Measurements from ENCODE around the gene TNFRSF17. TPM values are rescaled to one million over a fixed set of nuclear protein-coding genes. Genes with fewer than 3 reads are reported as not detected.

Gene TNFRSF17
- total RNA-seq, 1 experiment from 2014 or later = not detected

DNA sequence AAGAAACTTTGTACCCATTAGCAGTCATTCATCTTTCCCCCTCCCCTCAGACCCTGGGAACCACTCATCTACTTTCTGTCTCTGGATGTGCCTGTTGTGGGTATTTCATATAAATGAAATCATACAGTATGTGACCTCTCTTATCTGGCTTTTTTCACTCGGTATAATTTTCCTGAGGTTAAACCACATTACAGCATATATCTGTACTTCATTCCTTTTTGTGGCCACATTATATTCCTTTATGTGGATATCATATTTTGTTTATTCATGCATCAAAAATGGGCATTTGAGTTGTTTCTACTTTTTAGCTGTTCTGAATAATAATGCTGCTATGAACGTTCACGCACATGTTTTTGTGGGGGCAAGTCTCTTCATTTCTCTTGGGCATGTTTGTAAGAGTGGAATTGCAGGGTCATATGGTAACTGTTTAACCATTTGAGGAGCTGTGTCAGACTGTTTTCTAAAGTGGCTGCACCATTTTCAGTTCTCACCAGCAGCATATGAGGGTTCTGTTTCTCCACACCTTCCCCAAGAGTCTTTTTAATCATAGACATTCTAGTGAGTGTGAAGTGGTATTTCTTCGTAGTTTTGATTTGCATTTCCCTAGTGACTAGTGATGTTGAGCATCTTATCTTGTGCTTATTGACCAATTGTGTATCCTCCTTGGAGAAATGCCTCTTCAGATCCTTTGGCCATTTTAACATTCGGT lies 15.3 kb downstream of the TNFRSF17 start:
- no peak overlapping the region for H3K4me3 ChIP-seq
- H3K36me3 ChIP-seq = no peaks in the 10 kb centered on the region
- DNase-seq = no peak
- H3K4me1 ChIP-seq = no peaks in the 10 kb centered on the region
- H3K27me3 ChIP-seq = no peaks in the 10 kb centered on the region
- H3K27ac ChIP-seq = no peak overlapping the region
- H3K9me3 ChIP-seq (replicated peaks) = no peaks in the 10 kb centered on the region

DNA sequence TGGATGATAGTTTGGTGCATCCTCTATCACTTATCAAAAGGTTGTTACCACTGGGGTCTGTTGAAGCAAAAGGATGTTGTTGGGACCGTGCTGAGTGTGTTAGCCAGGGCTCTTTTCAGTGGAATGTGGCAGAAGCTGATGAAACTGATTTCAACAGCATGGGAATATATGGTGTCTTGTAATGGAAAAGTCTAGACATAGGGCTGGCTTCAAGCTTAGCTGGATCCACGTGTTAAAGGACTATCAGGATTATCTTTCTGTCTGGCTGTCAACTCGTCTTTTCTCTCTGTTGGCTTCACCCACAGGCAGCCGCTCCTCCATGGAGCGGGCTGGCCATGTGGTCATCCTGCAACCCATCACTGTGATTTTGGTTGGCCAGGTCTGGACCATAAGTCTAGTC lies 20.2 kb downstream of the TNFRSF17 start:
- Histone ChIP-seq H3K27ac (no peak overlapping the region), H3K4me3 (no peak overlapping the region), H3K4me1 (no peaks in the 10 kb centered on the region), H3K9me3 (replicated peaks) (no peaks in the 10 kb centered on the region), H3K27me3 (no peaks in the 10 kb centered on the region), H3K36me3 (no peaks in the 10 kb centered on the region)
- no peak for DNase-seq

DNA sequence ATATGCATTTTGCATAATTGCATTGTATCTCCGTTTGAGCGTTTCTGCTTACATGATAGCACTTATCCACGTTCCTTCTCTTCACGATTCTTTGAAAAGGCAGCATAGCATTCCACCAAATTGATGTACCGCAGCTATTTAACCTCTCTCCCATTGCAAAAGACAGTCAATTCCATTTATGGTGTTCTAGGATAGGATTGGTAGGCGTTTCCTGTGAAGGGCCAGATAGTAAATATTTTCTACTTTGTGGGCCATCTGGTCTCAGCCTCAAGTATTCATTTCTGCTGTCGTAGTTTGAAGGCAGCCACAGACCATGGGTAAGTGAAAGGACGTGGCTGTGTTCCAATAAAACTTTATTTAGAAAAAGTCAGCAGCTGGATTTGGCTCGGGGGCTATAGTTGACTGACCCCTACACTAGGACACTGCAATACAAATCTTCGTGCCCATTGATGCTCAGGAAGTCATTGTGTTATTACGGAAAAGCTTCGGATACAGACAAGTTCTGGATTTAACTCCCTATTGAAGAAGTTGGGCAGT lies 21.6 kb downstream of the TNFRSF17 start:
- Histone ChIP-seq H3K9me3 (replicated peaks) (no peaks in the 10 kb centered on the region), H3K27ac (no peak overlapping the region), H3K27me3 (no peaks in the 10 kb centered on the region), H3K4me1 (no peaks in the 10 kb centered on the region), H3K4me3 (no peak overlapping the region), H3K36me3 (no peaks in the 10 kb centered on the region)
- no peak for DNase-seq

DNA sequence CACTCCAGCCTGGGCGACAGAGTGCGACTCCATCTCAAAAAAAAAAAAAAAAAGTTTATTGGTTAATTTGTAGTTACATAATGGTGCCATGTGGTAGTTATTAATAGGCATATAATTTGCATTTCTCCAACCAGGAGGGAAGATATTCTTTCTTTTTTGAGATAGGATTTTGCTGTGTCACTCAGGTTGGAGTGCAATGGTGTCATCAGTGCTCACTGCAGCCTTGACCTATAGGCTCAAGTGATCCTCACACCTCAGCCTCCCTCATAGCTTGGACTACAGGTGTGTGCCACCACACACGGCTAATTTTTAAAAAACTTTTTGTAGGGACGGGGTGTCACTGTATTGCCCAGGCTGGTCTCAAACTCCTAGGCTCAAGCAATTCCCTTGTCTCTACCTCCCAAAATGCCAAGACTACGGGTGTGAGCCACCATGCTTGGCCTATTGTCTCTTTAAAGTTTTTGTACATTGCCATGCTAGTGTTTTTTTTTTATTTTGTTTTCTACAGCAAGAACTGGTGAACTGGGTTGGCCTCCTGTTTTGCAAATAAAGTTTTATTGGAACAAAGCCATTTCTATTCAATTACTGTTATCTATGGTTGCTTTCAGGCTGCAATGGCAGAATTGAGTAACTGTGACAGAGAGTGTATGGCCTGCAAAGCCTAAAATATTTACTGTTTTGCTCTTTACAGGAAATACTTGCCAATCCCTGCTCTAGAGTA lies 23.4 kb downstream of the TNFRSF17 start:
- no peaks in the 10 kb centered on the region for H3K4me1 ChIP-seq
- H3K36me3 ChIP-seq = no peaks in the 10 kb centered on the region
- no peaks in the 10 kb centered on the region for H3K9me3 ChIP-seq (replicated peaks)
- H3K27ac ChIP-seq = no peak overlapping the region
- H3K27me3 ChIP-seq = no peaks in the 10 kb centered on the region
- DNase-seq = no peak
- no peak overlapping the region for H3K4me3 ChIP-seq

DNA sequence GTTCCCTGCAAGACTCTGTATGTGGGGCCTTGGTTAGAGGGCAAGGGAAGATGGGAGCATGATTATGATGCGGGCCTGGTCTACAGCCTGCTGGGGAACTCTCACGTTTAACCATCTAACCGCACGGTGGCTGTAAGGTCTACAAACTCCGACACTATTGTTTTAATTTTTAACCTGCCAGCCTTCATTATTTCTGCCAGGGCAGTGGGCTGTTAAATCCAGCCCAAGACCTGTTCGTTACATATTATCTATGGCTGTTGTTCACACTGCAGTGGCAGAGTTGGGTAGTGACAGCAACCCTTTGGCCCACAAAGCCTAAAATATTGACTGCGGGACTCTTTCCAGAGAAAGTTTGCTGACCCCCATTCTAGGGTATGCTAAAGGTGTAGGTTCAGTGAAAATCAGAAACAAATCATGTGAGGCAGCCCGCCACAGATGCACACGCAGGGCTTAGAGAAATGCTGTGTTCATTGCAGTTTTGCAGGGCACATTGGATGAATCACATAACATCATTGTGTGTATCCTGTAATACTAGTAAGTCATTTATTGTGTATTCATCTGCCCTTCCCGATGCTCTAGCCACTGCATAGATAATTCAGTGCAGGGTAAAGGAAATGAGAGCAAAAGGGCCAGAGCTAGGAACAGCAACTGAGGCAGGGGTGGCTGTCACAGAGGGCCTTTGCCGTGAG lies 25.8 kb downstream of the TNFRSF17 start:
- Histone ChIP-seq H3K27me3 (no peaks in the 10 kb centered on the region), H3K27ac (no peak overlapping the region), H3K9me3 (replicated peaks) (no peaks in the 10 kb centered on the region), H3K4me1 (peaks cover 10% of the 10 kb centered on the region), H3K36me3 (no peaks in the 10 kb centered on the region), H3K4me3 (no peak overlapping the region)
- DNase-seq = no peak

DNA sequence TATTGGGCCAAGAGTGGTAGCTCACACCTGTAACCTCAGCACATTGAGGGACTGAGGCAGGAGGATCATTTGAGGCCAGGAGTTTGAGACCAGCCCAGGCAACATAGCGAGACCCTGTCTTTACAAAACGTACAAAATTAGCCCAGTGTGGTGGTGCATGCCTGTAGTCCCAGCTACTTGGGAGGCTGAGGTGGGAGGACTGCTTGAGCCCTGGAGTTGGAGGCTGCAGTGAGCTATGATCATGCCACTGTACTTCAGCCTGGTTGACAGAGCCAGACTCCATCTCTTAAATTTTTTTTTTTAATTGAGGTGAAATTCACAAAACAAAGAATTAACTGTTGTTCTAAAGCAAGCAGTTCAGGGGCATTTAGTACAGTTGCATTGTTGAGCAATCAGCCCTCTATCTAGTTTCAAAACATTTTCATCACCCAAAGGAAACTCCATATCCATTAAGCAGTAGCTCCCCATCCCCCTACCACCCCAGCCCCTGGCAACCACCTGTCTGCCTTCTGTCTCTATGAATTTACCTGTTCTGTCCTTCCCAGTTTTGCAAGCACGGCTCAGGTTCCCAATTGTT lies 27.1 kb downstream of the TNFRSF17 start:
- Histone ChIP-seq H3K9me3 (replicated peaks) (no peaks in the 10 kb centered on the region), H3K4me1 (peaks cover 10% of the 10 kb centered on the region), H3K27me3 (no peaks in the 10 kb centered on the region), H3K36me3 (no peaks in the 10 kb centered on the region), H3K27ac (no peak overlapping the region), H3K4me3 (no peak overlapping the region)
- no peak for DNase-seq

DNA sequence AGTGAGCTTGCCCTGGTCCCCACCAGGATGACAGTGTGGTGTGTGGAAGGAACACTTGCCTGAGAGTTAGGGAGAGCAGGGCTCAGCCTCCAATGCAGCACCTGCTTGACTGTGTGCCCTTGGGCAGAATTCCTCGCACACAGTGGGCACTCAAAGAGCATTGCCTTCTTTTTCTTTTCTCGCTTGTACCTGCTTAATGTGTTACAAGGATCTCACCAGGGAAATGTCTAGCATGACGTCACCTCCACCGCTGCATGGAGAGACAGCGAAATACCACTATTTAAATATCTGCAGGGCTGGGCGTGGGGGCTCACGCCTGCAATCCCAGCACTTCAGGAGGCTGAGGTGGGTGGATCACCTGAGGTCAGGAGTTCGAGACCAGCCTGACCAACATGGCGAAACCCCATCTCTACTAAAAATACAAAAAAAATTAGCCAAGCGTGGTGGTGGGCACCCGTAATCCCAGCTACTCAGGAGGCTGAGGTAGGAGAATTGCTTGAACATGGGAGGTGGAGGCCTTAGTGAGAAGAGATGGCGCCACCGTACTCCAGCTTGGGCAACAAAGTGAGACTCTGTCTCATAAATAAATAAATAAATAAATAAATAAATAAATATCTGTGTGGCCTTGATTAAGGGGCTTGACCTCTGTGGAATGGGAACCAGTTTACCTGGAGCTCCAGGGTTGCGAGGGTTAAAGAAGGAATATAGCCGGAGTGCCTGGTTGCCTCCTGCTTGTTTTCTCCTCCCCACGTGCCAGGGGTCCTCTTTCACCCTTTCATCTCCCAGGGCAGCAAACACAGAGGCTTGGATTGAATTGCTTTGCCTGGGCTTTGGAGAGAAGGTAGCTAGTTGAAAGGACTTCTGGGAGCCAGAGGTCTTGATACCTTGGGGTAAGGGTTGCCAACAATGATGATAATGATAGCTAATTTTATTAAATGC lies 27.8 kb downstream of the TNFRSF17 start:
- DNase-seq = no peak
- no peaks in the 10 kb centered on the region for H3K9me3 ChIP-seq (replicated peaks)

DNA sequence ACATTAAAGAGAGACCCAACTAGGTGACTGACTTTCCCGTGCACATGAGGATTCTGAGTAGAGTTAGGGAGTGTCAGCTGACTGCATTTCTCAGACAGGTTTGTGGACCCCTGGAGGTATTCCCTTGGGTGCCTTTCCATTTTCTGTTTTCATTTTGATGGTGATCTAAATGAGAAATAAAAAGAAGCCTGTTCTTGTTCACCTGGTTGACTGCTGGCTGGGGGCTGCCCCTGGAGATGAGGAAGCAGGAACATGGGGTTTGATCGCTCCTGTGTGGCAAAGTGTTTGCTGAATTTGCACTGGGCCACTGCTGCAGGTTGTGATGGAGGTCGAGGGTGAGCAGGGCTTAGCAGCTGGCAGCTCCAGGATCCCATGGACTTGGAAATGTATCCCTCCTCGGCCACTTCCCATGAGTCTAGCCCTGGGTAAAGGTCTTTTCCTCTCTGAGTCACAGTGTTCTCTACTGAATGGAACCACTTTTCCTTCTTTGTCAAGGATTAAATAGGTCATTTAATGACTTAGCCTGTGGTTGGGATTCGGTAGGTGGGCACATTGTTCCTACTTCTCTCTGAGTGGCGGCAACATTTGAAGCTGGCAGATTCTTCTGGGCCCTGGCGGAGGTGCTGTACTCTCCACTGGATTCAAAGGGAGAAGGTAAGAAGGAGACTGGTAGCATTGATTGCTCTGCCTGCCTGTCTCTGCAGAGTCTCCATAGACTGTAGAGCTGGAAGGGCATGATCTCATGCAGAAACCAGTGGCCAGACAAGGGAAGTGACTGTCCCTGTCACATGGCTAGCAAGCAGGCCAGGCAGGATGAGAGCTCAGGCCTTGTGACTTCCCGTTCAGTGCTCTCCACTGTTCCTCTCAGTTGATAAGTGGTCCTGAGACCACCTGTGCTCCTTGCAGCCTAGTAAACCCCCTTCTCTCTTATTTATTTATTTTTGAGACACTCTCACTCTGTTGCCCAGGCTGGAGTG lies 29.4 kb downstream of the TNFRSF17 start:
- Histone ChIP-seq H3K4me3 (no peak overlapping the region), H3K9me3 (replicated peaks) (no peaks in the 10 kb centered on the region), H3K36me3 (no peaks in the 10 kb centered on the region), H3K27ac (peak overlapping the region; percentile 26), H3K4me1 (peaks cover 10% of the 10 kb centered on the region), H3K27me3 (no peaks in the 10 kb centered on the region)
- DNase-seq = peak; percentile 44 to 68

More for the DNA sequence above, 27.8 kb downstream of the TNFRSF17 start:
- H3K4me3 ChIP-seq = no peak overlapping the region
- no peaks in the 10 kb centered on the region for H3K36me3 ChIP-seq
- peaks cover 10% of the 10 kb centered on the region for H3K4me1 ChIP-seq
- H3K27me3 ChIP-seq = no peaks in the 10 kb centered on the region
- H3K27ac ChIP-seq = no peak overlapping the region

GRCh38 chr16:11996433-11997330 lies 31.7 kb downstream of the TNFRSF17 start:
- Histone ChIP-seq H3K4me3 (no peak overlapping the region), H3K36me3 (no peaks in the 10 kb centered on the region), H3K9me3 (replicated peaks) (no peaks in the 10 kb centered on the region), H3K27me3 (no peaks in the 10 kb centered on the region), H3K27ac (no peak overlapping the region), H3K4me1 (peaks cover 10% of the 10 kb centered on the region)
- DNase-seq = peak in 1 of 2 experiments; percentile 36

DNA sequence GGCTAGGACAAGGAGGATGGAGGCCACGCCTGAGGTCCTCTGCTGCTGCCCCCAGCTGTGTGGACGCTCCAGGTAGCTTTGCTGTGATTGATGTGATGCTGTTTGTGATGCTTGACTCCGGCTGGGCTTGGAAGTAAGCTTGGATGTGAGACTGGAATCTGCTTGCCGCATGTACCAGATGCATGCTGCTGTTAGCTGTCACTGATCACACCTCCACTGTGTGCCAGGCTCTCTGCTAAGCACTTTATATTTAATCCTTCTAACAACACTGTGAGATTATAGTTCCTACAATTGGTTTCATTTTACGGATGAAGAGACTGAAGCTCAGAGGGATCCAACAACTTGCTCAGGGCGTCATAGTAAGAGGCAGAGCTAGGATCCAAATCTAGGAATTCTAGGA lies 35.0 kb downstream of the TNFRSF17 start:
- Histone ChIP-seq H3K9me3 (replicated peaks) (no peaks in the 10 kb centered on the region), H3K4me3 (no peak overlapping the region), H3K27me3 (no peaks in the 10 kb centered on the region), H3K36me3 (no peaks in the 10 kb centered on the region), H3K27ac (no peak overlapping the region), H3K4me1 (no peaks in the 10 kb centered on the region)
- DNase-seq = no peak

DNA sequence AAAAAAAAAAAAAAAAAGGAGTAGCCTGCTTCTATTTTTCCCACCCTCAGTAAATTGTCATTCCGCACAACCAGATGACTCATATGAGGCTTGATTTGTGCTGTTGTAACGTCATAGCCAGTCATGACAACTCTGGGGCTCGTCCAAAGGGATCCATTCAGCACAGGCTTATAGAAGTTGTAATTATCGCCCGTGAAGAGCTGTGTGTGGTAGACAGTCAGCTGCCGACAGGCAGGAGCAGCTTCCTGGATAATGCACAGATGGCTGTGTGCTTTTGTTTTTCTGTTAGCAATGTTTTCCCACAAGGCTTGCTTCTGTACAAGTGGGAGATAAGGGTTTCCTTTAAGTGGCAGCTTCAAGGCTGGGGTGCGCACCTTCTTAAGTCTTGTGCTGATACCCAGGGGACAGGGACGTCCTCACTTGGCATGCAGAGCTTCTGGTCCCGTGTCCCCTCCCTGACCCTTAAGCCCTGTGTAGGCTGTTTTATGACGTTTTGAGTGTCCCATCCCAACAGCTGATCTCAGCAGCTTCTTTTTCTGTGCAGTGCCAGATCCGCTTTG lies 37.5 kb downstream of the TNFRSF17 start:
- peak; percentile 51 to 71 for DNase-seq

GRCh38 chr16:12006637-12007036 lies 41.6 kb downstream of the TNFRSF17 start:
- Histone ChIP-seq H3K36me3 (no peaks in the 10 kb centered on the region), H3K9me3 (replicated peaks) (no peaks in the 10 kb centered on the region), H3K27me3 (no peaks in the 10 kb centered on the region), H3K4me1 (no peaks in the 10 kb centered on the region), H3K4me3 (no peak overlapping the region), H3K27ac (no peak overlapping the region)
- no peak for DNase-seq

More for the DNA sequence above, 37.5 kb downstream of the TNFRSF17 start:
- H3K27me3 ChIP-seq = no peaks in the 10 kb centered on the region
- H3K4me1 ChIP-seq = no peaks in the 10 kb centered on the region
- no peaks in the 10 kb centered on the region for H3K9me3 ChIP-seq (replicated peaks)
- H3K36me3 ChIP-seq = no peaks in the 10 kb centered on the region
- peak overlapping the region; percentile 16; the same call in 1 of the 2 replicates for H3K4me3 ChIP-seq
- H3K27ac ChIP-seq = peak overlapping the region; percentile 27
